HTERT RPE-1 (cell line): Measurements from ENCODE around the gene FGR.

Experiments
- in situ Hi-C: fragments of 300-500 bp; cut with MboI; formaldehyde crosslinking; loops from 4 replicates; pipeline ENCODE4 v1.14.3; 2020; ENCODE audit warnings: low sequenced_read_pairs

Gene FGR

DNA sequence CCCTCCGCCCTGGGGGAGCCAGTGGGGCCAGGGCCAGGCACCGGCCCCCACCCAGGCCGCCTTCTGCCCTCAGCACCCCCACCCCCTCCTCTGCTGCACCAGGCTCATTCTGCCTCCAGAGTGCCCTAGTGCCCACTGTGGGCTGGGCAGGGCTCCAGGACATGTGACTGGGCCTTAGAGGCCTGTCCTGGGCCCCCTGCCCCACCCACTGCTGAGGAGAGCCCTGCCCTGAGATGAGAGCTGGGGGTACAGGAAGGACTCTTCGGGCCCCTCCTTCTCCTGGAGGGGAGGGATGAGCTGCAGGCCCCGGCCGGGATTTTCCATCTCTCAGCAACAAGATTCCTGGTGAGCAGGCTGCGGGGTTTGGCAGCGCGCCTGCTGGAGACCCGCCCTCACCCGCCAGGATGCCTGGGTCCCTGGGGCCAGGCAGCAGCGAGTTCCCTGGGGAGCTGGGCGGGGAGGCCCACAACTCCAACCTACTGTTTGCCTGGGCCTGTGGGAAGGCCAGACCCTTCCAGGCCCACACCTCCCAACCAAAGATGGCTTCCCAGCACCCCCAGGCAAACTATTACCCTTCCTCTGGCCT is 45.1 kb downstream of the FGR start:
- in situ Hi-C loops = no loop called here

- in situ Hi-C loops = no loop called here
Measured at GRCh38 chr1:27589441-27589840, 45.5 kb downstream of the FGR start.

DNA sequence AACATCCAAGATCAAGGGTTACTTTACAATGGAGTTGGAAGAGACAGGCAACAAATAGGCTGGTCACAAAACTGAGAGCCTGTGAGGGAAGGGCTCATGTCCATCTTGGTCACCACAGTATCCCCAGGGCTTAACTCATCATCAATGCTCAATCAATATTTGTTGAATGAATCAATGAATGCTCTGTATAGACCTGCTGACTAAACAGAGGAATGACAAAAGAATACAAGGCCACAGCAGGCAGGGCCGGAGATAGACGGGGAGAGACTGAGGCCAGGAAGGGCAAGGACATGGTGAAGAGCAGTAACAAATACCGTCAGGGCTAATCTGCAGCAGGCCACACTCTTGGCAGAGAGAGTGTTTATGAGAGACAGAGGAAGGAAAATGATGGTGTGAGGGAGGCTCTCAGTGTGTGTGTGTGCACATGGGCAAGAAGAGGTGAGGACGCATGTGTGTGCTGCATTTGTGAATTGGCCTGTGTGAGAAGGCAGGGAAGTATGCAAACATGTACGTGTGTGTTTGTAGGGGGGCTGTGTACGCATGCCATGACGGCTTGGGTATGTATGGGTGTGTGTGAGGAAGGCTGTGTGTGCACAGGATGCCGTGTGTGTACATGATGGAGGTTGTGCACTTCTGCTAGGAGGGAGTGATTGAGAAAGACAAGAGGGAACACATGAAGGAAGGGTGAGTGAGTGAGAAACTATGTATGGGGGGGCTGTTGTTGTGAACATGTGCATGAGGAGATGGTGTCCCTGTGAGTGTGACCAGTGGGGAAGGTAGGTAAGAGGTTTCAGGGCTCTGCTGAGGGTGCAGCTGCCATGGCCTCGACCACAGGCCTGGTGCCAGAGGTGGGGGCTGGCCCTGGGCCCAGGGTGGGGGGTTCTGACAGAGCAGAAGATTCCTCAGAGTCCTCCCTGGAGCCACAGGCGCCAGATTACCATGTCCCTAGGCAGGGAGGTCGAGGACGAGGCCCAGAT is 46.4 kb downstream of the FGR start:
- in situ Hi-C loops = no loop called here

- in situ Hi-C loops = no loop called here
Measured at GRCh38 chr1:27585684-27586083, 49.3 kb downstream of the FGR start.

GRCh38 chr1:27584453-27584852 is 50.5 kb downstream of the FGR start:
- in situ Hi-C loops = no loop called here

- in situ Hi-C loops = no loop called here
Measured at GRCh38 chr1:27583479-27583878, 51.5 kb downstream of the FGR start.

DNA sequence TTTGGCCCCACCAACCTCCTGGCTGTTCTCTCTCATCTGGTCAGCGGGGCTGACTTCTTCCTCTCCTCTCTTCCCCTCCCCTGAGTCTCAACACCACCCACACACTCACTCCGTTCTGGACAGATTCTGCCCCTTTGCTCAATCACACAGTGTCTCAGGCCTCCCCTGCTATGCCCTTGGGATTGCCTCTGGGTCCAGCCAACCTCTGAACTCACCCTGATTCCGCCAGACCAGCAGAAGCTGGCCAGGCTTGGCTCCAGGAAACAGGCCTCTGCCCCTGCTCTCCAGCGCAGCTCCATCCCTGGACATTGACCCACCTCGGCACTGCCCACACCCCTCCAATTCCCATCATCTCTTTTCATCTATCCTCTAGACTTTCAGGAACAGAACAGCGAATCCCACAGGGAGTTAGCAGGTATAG is 53.2 kb downstream of the FGR start:
- in situ Hi-C loops = no loop called here

DNA sequence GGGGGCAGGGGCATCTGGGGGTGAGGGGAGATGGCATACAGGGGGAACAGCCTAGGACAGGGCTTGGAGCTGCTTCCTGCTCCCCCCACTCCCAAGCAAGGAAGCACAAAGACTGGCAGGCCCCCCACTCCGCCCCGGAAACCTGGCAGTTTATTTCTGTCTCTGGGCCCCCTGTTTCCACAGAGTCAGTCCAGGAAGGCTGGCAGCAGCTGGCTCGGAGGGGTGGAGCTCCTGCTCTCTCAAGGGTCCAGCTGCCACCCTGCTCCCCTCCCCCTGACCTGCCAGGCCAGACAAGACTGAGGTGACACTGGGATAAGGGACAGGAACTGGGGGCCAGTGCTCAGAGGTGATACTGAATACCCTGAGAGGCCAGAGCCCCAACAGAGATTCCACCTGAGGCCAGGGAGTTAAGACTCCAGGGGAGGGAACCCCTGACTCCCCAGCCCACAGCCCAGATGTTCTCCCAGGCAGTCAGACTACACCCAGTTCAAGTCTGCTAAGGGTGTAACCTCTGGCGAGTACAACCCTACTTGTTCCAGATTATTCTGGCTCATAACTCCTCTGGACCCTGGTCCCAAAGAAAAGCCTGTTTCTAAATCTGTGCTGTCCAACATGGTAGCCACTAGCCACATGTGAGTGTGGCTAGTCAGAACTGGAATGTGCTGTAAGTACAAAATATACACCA is 57.3 kb downstream of the FGR start:
- in situ Hi-C loops = no loop called here

DNA sequence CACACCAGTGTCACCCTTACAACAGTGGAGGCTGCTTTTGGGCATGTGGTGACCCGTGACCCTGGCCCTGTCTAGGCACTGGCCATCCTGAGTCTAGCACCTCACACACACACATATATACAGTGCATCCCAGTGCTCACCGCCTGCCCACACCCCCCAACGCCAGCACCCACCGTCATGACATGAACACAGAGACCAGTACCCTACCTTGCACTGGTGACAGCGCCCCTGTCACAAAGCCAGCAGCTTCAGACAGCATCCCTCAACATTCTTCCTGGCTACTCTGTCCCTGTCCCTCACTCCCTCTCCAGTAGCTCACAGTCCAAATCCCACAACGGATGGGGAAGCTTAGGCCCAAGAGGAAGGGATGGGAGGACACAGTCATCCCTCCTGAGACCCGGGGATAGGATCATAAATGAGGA is 58.2 kb downstream of the FGR start:
- in situ Hi-C loops = no loop called here

DNA sequence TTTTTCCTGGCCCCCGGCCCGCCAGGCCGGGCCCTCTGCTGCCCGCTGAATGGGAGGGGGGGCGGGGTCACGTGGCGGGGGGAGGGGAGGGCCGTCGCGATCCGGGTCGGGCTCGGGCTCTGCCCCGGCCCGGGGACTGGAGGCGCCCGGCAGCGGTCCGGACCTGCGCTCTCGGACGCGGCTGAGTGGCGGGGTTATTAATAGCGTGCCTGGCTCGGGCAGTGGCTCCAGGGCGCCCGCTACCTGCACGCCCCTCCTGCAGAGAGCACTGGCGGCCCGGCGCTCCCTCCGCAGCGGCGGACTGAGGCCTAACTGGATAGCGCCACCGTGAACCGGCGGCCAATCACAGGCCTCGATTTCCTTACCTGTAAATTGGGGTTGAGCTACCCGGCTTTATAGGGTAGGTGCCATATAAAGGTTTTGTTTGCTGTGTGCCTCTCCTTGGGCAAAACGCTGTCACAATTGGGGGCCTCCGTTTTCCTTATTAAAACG is 59.1 kb downstream of the FGR start:
- in situ Hi-C loops = no loop called here

DNA sequence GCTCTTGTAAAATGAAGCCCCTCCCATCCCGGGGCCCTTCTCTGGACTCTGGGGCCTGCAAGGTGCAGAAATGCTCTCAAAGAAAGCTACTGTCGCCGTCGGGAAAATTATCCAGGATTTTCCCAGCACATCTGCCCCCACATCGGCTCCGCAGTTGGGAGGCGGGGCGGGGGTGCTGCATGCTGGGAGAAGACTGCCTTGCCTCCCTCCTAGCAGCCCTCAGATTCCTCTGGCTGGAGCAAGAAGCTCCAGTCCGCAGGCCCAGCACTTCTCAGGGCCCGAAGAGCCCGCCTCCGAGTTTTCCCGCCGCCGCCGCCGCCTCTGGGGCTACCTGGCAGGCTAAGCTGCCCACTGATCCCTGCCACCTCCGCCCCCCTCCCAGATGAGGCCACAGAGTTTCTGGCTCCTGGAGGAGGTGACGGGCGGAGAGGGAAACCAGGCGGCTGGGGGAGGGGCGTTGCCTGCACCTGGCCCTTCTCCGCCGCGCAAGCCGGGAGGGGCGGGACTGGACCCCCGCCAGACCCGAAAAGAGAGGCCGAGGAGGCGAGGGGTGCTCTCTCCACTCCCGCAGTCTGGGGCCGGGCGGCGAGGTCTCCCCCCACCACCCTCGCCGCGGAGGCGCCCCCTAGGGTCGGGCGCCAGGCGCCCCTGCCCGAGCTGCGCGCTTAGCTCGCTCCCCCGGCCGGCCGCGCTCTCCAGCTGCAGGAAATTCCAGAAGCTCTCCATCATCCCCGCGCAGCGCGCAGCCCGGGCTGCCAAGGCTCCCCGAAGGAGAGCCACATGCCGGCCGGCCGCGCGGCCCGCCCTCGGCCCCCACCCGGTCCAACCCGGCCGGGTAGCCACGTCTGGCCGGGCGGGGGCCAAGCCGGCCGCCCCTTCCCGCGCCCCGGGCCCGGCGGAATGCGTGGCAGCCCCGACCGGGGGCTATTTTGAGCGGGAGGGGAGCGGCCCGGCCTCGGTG is 59.8 kb downstream of the FGR start:
- in situ Hi-C loops = no loop called here

- in situ Hi-C loops = no loop called here
Measured at GRCh38 chr1:27574001-27574781, 60.8 kb downstream of the FGR start.

- in situ Hi-C loops = no loop called here
Measured at GRCh38 chr1:27572679-27573426, 62.1 kb downstream of the FGR start.

GRCh38 chr1:27572019-27572678 is 62.8 kb downstream of the FGR start:
- in situ Hi-C loops = no loop called here

DNA sequence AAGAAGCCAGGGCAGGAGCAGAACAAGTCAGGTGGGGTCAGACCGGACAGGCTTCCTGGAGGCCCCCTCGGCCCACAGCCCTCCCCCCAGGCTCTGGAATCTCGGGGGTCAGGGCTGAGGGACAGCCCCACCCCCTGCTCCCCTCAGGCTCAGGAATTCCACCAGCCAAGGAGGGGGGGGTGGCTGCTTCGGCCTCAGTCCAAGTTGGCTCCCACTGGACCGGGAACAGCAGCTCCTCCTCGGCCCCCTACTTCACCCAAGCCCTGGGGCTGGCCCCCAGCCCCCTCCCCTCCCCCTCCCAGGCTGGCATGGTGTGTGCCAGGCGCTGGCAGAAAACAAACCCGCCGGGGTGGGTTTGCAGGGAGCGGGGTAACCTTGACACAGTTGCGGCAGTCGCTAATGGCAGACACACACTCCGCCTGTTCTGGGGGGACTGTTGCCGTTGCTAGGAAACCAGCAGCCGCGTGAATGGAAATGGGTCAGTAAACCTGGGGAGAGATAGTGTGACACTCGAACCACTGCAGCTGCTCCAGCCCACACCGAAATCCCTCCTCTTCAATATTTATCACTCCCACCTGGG is 63.5 kb downstream of the FGR start:
- in situ Hi-C loops = no loop called here

DNA sequence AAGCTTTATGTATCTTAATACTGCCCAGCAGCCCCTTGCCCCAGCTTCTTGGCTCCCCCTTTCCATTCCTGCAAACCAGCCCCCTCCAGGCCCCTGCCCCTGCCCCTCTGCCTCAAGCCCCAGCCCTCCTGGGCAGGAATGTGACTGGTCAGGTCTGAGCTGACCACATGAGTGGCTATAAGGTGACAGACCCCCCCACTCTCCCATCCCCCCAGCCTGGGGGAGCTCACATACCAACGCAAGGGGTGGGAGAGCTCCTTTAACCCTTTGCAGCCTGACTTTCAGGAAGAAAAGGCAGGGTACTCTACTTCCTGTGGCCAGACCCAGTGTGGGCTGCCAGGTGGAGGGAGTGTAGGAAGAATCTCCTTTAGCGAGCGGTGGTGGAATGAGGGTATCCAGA is 64.2 kb downstream of the FGR start:
- in situ Hi-C loops = no loop called here

- in situ Hi-C loops = no loop called here
Measured at GRCh38 chr1:27570356-27570755, 64.6 kb downstream of the FGR start.
